GM21619 (cell line): ENCODE measurements around the gene NTRK2.

ENCODE experiments used
- ATAC-seq: cut with Tn5 transposase; IDR thresholded peaks from one replicate; pipeline ENCODE4 v1.9.1; 2021; ENCODE audit not compliant: unreplicated experiment

NTRK2 gene

DNA sequence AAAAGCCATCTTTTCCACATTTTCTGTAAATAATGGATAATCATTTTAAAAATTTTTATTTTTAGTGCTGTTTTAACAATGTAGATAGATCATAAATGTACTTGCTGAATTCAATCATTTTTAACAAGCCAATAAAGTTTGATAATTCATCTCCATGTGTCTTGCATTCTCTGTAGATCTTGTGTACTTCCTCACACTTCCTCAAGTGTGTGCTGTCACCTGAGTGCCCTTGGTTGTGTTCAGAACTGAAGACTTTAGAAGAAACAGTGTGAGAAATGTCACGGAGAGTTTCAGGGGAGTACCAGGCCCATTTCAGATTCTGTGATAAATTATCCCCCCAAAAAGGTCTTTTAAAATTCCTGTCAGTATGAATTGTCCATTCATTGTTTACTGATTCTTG is 146.0 kb downstream of the NTRK2 start:
- no peak for ATAC-seq

DNA sequence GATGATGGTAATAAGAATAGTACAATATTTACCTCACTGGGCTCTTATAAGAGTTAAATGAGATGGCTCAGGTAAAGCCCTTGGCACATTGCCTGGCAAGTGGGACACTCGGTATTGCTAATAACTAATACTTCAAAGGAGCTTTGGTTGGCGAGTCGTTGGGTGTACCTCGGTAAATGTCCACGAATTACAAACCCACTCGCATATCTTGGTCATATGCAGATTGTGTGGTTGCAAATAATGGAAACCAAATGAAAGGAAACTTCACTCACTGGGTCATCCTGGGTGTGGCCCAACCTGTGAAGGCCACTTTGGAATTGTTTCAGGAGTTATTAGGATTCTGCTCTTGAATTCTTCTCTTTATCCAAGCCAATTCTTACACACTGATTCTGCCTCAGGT is 147.5 kb downstream of the NTRK2 start:
- ATAC-seq: no peak

DNA sequence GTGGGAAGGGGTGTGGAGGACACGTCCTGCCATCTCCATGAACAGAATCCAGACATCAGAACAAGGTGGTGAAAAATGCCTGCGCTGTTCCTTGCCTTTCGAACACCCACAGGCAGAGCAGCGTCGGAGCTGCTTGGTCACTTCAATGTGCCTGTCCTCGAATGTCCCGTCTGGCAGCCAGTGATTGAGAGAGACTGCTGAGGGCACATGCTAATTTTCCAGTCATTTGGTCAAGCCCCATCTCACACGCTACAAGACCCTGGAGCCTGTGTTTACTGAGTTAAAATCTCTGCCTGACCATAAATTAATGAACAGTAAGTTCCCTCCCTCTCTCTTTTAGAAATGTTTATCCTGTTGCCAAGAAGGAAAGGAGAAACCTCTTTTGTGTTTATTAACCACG is 149.3 kb downstream of the NTRK2 start:
- no peak for ATAC-seq

DNA sequence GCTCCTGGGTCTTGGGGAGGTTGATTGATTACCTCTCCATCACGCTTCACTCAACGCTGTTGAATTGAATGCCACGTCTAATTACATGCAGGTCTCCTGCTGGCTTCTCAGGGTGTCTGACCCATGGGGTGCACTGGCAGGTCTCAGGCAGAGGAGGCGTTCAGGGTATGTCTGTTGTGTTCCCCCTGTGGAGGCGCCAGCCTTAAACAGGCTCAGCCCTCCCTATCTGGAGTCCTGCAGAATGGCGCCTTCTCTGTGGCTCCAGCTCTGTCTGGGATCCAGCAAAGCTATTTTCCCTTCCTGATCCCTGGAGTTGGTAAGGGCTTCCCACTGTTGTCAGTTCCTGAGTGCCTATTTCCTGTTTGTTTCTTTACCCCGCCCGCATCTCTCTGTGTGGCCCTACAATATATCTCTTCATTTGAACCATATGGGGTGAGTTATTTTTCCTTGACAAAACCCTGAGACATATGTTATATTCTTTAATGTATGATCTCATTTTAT is 150.0 kb downstream of the NTRK2 start:
- no peak for ATAC-seq

DNA sequence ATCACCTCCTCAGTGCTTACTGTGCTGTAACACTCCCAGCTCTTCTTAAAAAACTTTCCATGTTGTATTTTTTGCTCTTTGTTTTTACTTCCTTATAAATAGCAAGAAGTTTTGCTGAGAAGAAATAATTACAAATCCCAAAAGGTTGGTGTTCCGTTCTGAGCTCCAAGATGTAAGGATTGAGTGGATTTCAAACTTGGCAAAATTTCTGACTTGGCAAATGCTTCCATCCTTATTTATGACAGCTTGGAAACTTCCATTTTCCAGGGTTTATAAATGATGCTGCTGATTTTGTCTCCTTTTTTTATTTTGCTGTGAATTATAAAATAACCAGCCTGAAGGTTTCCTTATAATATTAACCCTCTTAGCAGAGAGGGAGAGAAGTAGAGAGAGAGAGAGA is 151.9 kb downstream of the NTRK2 start:
- no peak for ATAC-seq

DNA sequence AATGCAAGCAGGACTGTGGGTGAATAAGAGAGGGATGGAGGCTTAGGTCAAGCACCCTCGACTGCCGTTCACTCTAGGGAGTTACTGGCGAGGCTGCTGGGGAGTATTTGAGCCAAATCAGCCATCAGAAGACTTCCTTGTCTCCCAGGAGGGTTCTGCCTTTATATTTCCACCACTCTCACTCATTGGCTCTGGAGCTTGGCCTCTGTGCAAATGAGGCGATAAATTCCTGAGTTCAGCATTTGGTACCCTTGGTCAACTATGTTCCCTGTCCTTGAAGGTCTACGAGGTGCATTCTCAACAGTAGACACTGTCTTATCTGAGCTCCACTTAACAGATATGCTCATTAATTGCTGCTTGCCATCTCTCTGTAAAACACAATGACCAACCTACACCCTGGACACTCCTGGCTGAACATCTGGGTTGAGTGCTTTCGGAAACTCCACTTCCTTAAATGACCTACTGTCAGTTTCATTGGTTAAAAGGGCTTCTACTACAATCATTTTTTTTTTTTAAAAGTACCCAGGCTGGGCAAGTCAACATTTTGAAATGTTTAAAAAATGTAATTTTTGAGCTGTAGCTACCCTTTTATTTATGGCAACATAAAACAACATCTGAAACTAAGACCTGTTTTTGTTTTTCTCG is 153.2 kb downstream of the NTRK2 start:
- ATAC-seq: peak; percentile 53

DNA sequence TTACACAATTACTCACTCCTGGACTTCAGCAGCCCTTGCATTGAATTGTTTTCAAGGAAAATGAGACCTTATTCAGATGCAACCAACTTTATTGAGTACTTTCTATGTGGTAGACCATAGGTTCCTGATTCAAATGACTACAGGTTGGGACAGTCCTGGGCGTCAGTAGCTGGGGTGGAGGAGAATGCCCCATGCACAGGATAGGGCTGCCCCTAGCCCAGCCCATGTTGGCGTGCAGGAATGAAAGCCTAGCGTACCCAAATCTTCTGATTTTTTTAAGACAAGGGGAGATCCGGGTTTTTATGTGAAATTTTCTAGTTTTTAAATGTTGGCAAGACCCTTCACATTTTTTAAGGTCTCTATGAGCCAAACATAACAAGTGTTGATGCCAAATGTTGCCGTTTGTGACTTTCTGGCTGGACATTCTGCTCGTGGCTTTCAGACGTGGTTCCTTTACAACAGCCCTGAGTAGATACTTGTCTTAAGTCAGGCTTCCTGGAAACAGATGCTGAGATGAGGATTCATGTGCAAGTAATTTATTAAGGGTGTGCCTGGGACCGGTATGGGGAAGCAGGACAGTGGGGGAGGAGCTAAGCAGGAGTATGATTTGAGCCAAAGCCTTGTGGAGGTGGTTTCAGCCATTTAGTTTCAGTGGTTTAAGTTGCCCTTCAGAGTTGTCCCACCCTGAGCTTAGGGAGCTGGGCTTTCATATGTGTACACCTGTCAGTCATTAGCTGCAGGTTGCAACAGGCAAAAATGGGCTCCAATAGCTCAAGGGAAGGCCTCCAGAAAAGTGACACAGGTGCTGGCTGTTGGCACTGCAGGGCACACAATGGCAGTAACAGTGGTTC is 154.1 kb downstream of the NTRK2 start:
- peak; percentile 74 for ATAC-seq

DNA sequence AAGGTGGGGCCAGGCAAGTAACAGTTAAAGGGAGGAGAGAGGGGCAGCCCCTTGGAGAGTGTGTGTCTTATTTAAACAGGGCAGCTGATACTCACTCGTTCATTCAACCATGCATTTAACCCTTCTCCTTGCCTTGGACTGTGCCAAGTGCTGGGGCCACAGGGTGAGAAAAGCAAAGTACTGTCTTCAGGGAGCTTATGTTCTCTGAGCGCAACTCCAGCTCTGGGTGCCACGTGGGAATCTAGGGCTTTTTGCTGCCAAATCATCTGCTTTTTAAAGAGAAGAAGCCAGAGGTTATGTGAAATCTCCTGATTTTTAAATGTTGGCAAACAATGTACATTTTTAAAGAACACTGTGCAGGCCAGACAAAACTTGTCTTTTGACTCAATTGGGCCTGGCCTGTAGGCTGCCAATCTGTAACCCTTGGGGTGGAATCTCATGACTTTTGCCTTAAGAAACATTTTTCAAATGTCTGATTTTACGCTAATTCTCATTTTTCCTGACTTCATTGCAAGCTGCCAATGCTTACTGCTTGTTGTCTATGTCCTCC is 157.8 kb downstream of the NTRK2 start:
- no peak for ATAC-seq

DNA sequence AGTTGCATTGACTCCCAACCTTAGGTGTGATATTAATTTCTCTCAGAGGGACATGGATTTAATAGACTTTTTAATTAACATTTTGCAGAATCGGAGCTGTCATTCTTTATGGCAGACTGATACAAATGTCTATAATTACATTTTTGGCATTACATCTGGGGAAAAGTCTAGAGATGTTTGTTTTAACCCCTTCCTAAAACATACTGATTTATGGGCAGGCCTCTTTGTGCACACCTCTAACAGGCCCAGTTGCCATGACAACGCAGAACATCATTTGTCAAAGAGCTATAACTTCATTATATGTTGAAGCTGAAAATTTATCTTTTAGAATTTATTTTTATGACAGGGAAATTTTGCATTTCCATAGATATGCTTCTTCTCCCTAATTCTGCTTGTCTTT is 158.5 kb downstream of the NTRK2 start:
- ATAC-seq: no peak

DNA sequence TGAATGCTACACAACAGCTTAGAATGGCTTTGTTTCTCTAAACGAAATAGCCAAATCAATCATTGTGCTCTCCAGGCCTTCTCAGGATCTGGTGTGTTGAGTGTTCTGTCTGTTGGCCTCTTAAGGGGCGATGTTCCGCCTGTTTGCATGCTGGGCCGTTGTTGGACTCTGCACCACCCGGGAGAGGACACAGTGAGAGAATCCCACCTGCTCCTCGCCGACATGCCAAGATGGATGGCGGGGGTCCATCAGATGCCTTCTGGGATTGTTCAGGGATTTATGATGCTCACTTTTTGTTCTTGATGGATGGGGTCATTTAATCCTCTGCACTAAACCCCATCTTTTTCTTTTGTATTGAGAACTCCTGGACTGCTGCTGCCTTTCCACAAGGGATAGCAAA is 159.9 kb downstream of the NTRK2 start:
- no peak for ATAC-seq

DNA sequence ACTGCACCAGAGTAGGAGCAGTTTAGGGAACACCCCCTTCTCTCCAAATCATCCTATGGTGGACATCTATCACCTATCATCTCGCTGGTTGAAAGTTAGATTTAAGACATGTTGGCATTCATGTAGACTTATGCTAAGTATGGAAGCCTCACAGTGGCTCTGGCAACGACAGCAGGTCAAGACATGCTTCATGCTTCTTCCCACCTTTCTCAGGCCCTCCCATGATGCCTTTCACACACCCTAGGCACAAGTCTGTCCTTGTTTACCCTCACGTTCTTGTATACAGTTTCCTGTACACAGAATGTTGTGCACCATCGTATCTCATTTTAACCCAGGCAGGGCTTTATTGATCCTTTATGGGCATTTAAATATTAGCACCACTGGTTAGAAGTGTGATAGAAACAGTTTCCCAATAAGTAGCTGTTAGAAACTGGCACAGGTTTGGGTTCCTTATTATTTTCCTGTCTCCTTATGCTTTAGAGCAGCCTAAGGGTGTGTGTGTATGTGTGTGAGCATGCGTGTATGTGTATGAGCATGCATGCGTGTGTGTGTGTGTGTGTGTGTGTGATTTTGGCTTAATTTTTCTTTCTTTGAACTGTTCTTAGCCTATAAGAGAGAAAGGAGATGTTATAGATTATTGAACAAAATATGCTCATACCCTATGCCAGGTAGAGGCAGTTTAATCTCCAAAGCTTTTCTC is 160.6 kb downstream of the NTRK2 start:
- no peak for ATAC-seq

DNA sequence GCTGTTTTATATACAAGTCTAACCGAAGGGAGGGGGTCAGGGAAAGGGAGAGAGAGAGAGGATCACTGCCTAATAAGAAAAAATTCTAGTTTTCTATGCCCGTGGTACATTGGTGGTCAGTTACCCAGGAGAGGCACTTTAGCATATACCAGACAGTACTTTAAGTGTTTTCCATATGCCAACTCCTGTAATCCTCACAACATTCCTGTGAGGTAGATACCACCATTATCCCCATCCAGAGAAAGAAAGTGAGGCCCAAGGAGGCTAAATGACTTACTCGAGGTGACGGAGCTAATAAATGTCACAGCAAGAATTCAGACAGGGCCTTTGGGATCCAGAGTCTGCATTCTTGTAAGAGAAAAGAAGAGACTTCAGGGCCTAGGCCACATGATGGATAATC is 161.8 kb downstream of the NTRK2 start:
- no peak for ATAC-seq

DNA sequence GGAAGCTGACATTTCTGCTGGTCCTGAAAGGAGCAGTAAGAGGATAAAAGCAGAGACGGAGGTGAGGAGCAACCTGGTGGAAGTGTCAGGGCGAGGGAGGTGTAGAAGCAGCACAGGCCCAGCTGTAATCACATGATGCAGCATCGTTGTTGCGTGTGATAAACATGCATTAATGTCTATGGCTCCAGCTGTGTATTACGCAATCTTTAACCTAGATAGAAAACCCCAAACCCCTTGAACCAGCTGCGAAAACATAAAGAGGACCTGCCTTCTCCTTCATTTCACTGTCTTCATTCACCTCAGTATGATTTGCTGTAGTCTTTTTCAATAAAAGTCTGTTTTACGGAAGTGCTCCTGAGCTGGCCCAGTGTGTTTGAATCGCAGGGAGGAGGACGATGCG is 162.9 kb downstream of the NTRK2 start:
- no peak for ATAC-seq

DNA sequence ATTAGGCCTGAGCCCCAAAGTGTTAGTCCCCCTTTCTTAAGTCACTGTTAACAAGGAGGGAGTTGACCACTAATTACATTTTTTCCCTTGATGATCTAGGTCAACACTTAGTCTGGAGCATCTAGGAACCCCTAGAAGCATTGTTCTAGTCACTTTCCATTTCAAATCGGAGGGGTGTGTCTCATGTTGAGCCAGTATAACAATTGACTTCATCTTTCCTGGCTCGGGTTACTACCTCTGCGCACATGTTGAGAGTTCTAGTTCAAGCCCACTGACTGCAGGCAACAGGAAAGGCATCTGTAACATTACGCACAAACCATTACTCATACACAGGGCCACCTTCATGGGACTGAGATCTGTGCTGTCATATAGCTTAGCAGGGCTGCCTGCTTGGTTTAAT is 164.9 kb downstream of the NTRK2 start:
- ATAC-seq: no peak

DNA sequence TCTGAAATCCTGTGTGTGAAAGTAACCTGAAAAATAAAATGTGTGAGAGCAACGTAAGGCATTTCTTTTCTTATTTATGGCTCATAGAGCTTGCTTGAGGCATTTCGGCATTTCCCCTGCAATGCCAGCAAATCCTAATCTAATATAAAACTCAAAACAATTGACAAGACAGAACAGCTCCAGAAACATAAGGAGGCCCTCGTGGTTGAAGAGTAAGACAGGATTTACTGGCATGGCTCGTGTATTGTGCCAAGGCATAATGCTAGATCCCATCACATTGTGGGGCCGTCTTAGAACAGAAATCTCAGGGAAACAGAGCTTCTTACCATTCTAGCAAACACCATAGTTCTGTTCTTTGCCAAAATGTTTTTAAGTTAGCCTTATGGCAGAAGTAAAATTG is 166.2 kb downstream of the NTRK2 start:
- no peak for ATAC-seq

DNA sequence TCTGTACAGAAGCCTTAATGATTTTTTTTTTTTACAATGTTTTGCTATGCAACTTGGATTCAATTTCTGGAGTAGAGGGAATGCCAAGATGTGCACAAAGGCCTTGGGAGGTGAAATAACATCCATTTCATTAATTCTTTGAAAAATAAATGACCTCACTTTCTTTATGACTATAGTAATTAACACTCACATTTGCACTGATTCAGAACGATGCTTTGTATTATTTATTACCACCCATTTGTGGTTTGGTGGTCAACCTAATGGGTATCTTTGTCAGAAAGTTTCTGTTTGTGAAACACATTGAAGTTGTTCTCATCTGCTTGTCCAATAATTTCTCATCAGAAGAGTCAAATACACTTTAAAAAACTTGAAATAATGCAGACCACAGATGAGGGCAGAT is 169.3 kb downstream of the NTRK2 start:
- no peak for ATAC-seq

DNA sequence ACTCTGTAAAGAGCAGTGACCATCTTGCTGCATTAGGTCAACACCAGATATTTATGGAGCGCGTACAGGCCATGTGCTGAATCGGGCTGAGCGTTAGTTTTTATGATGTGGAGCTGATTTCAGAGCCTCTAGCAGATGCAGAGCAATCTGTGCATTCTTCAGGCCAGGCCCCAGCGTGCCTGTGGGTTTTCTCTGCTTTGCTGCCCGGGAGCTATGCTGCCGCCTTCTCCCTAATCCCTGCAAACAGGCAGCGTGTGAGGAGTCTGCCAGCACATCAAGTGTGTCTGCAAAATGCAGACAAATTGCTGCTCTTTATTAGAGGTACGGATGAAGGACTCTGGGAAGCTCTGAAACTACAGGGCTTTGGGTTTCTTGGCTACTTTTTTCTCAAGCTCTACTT is 170.0 kb downstream of the NTRK2 start:
- ATAC-seq: no peak

DNA sequence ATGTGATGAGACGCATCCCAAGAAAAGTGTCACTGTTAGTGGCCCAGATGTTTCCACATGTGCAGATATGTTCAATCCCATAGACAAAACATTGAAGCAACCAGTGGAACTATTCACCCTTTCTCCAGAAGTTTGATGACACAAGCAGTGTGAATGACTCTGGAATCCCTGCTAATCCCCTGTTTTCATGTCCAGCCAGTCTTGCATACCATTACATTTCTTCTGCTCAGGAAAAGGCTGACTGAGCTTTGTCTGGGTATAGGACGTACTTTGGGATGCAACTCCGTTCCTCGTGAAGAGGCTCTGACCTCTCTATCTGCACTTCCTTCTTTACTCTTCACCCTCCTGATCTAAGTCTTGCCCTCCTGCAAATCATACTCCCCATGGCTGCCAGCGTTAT is 172.4 kb downstream of the NTRK2 start:
- no peak for ATAC-seq

DNA sequence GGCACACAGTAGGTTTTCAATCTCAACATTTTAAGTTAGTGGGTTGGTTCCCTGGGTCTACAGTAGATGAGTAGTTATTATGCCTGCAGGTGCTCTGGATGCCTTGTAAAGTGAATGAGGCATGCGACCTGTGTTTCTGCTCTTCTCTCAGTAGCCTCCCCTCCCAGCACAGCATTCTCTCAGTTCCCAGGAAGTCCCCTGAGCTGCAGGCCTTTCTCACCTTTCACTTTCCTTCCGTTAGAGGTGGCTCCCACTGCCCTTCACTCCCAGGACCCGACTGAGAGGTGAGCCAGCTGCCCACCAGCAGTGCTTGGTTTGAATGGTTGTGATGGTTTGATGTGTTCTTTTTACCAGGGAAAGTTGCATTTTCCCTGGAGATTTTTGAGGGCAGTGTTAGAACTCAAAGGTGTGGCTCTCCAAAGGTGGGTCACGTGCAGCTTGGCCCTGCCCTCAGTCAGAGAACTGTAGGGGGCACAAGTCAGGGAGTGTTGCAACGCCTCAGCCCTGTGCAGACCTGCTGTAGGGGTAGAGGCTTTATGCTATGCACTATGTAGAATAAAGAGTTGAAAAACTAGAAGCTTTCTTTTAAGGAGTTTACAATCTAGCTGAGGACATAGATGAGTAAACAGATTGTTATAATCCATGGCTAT is 173.8 kb downstream of the NTRK2 start:
- no peak for ATAC-seq

DNA sequence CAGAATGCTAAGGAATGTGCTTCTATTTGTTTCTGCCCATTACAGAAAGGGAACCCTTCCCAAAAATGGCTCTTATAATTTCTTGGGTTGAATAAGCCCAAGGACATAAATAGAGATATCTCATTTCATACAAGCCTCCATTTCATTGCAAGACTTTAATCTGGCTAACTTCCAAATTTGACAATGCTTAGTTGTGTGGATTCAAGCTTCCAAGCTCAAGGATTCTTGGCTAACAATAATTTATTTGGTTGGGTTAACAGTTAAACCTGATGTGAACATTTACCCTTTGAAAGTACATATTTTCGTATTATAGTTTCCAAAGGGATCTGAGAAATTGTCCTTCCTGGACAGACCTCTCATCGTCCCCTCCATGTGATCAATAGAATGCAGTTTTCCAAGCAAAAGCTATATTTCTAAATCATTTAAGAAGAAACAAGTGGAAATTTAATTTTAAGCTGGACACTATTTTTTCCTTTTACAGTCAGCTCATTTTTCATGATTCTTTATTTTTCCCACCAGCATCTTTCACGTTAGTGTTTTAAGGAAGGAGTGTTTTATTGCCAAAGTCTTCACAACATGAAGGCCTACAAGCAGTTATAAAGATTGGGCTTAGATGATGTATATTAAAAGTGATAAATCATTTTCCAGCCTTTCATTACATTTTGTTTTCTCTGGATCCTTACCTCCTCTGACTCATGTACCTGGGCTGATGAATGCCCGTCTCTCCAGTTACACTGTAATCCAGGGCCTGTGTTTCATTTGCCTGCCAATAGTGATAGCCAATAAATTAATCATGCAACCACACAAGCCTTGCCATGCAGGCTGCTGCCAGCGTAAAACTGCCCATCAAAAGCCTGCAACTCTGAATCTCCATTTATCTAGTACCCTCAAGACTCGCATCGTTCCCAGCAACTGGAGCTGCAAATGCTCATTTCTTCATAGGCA is 176.7 kb downstream of the NTRK2 start:
- no peak for ATAC-seq
